Pericardium fibroblast (primary cell): ENCODE measurements around the gene TTC7B. TPM values are rescaled to one million over a fixed set of nuclear protein-coding genes. Genes with fewer than 3 reads are reported as not detected.

Source experiments
- total RNA-seq: library from RNA; depleted of rRNA; stranded (reverse); fragments of >200 nt; gene quantifications from 2 replicates; pipeline ENCODE4 v1.2.3, GENCODE V29; 2015

TTC7B gene, protein sequence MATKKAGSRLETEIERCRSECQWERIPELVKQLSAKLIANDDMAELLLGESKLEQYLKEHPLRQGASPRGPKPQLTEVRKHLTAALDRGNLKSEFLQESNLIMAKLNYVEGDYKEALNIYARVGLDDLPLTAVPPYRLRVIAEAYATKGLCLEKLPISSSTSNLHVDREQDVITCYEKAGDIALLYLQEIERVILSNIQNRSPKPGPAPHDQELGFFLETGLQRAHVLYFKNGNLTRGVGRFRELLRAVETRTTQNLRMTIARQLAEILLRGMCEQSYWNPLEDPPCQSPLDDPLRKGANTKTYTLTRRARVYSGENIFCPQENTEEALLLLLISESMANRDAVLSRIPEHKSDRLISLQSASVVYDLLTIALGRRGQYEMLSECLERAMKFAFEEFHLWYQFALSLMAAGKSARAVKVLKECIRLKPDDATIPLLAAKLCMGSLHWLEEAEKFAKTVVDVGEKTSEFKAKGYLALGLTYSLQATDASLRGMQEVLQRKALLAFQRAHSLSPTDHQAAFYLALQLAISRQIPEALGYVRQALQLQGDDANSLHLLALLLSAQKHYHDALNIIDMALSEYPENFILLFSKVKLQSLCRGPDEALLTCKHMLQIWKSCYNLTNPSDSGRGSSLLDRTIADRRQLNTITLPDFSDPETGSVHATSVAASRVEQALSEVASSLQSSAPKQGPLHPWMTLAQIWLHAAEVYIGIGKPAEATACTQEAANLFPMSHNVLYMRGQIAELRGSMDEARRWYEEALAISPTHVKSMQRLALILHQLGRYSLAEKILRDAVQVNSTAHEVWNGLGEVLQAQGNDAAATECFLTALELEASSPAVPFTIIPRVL
- 25.6 and 28.7 TPM in 2 replicates for total RNA-seq

DNA sequence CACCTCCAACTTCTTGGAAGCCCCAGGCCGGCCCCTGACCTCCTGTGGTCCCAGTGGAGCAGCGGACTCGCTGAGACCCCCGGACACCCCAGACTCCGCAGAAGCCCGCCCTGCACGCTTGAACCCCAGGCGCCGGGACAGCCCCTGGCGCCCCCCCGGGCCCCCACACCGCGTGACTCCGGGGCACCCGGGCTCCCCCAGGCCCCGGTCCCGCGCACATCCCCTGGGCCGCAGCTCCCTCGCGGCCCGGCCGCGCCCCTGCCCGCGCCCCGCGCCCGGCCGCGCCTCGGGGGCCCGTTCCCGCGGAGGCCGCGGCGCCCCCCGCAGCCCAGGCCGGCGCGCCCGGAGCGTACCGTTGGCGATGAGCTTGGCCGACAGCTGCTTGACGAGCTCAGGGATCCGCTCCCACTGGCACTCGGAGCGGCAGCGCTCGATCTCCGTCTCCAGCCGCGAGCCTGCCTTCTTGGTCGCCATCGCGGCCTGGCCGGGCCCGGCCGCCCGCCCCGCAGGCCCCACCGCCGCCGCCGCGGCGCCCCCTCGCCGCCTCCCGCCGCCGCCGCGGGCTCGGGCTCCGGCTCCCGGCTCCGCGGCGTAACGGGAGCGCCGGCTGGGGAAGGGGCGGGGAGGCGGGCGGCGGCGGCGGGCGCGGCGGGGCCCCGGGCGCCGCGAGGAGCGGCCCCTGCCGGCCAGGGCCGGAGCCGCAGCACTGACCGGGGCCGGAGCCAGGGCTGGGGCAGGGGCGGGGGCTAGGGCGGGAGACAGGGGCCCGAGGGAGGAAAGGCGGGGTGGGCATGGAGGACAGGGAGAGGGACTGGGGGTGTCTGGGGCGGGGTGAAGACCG is at the start of gene TTC7B:
Gene TTC7B, minus strand, starts transcription at position 609 of the 841 bp plus-strand sequence. Its CDS starts 135 bp downstream, at position 474.

Other genes starting within 250 kb of the TTC7B start
- 0.35 and 0.51 TPM in 2 replicates for gene RPS6KA5, start 244.2 kb upstream of the TTC7B start, total RNA-seq